Activated naive CD8-positive, alpha-beta T cell treated with anti-CD3 and anti-CD28 coated beads, Interleukin-2, amount 10 ng/mL, durations not matched to agents 7 days and 5 days (primary cell): ENCODE measurements around the gene ADPGK. TPM values are rescaled to one million over a fixed set of nuclear protein-coding genes. Genes with fewer than 3 reads are reported as not detected.

Source experiments
- ATAC-seq: fragments of 150-1000 bp; cut with Tn5 transposase; one replicate; pipeline ENCODE4 v1.10.0; 2021; ENCODE audit warnings: low read depth, moderate library complexity
- POLR2A ChIA-PET: fragments of 350-600 bp; sonication (Branson Sonifier 250); formaldehyde crosslinking; loops from one replicate; lab custom pipeline; 2021; ENCODE audit warnings: antibody characterized with exemption; lab: Charles Lee
- DNase-seq: peaks from one replicate; pipeline ENCODE4 v3.0.0; 2021
- H3K27ac Mint-ChIP-seq: one replicate; pipeline ENCODE4 v1.8.0; 2022; ENCODE audit warnings: mild to moderate bottlenecking, mixed read lengths
- H3K27me3 Mint-ChIP-seq: one replicate; pipeline ENCODE4 v1.8.0; 2022; ENCODE audit warnings: mild to moderate bottlenecking, moderate library complexity, mixed read lengths
- H3K36me3 Mint-ChIP-seq: one replicate; pipeline ENCODE4 v1.8.0; 2021; ENCODE audit warnings: mild to moderate bottlenecking, mixed read lengths
- H3K4me1 Mint-ChIP-seq: one replicate; pipeline ENCODE4 v1.8.0; 2021; ENCODE audit warnings: mixed read lengths
- H3K4me3 Mint-ChIP-seq: one replicate; pipeline ENCODE4 v1.8.0; 2022; ENCODE audit warnings: mild to moderate bottlenecking, moderate library complexity, mixed read lengths
- H3K9me3 Mint-ChIP-seq: one replicate; pipeline ENCODE4 v1.8.0; 2021; ENCODE audit warnings: mixed read lengths
- total RNA-seq, 2 experiments: library from RNA; stranded (reverse); gene quantifications; one replicate each; pipeline ENCODE4 v1.2.3, GENCODE V29; 2021

The ADPGK gene
- total RNA-seq, 2 experiments from 2014 or later: 76.1 to 79.2 TPM

- peak overlapping the region; percentile 73 for H3K27ac Mint-ChIP-seq
- H3K9me3 Mint-ChIP-seq: no peaks in the 10 kb centered on the region
- ATAC-seq: no peak
- H3K4me3 Mint-ChIP-seq: no peak overlapping the region
- POLR2A ChIA-PET: interaction anchor here (1.3 kb wide), 1 partner anchor 9 kb away, joined by 5 read pairs; no protein-coding TSS in a partner anchor
- peaks cover 34% of the 10 kb centered on the region for H3K4me1 Mint-ChIP-seq
- DNase-seq: peak; percentile 34
- H3K36me3 Mint-ChIP-seq: peaks cover 17% of the 10 kb centered on the region
- H3K27me3 Mint-ChIP-seq: no peaks in the 10 kb centered on the region
Measured at GRCh38 chr15:72785432-72785831, 1.9 kb upstream of the ADPGK start.

GRCh38 chr15:72784456-72784876 lies 908 bp upstream of the ADPGK start:
- Mint-ChIP-seq H3K4me1 (peaks cover 40% of the 10 kb centered on the region), H3K27me3 (no peaks in the 10 kb centered on the region), H3K36me3 (peaks cover 25% of the 10 kb centered on the region), H3K27ac (peak overlapping the region; percentile 96), H3K4me3 (peak overlapping the region; percentile 97), H3K9me3 (no peaks in the 10 kb centered on the region)
- POLR2A ChIA-PET: no interaction called here
- DNase-seq (no peak), ATAC-seq (no peak)

- no peaks in the 10 kb centered on the region for H3K27me3 Mint-ChIP-seq
- peaks cover 43% of the 10 kb centered on the region for H3K4me1 Mint-ChIP-seq
- H3K27ac Mint-ChIP-seq: peak overlapping the region; percentile 99
- peak overlapping the region; percentile 97 for H3K4me3 Mint-ChIP-seq
- POLR2A ChIA-PET: interaction anchor here (0.7 to 2.0 kb wide), 6 partner anchors 12 to 97 kb away, joined by 3 to 8 read pairs (median 4); no protein-coding TSS in a partner anchor
- H3K9me3 Mint-ChIP-seq: no peaks in the 10 kb centered on the region
- ATAC-seq (no peak), DNase-seq (no peak)
- H3K36me3 Mint-ChIP-seq: peaks cover 33% of the 10 kb centered on the region
Measured at GRCh38 chr15:72783004-72783639, 436 bp downstream of the ADPGK start.

GRCh38 chr15:72782274-72783003 lies 1.1 kb downstream of the ADPGK start:
- H3K9me3 Mint-ChIP-seq: no peaks in the 10 kb centered on the region
- peaks cover 36% of the 10 kb centered on the region for H3K36me3 Mint-ChIP-seq
- no peaks in the 10 kb centered on the region for H3K27me3 Mint-ChIP-seq
- H3K27ac Mint-ChIP-seq: peak overlapping the region; percentile 99
- peak overlapping the region; percentile 97 for H3K4me3 Mint-ChIP-seq
- POLR2A ChIA-PET: interaction anchor here (0.9 to 2.0 kb wide), 4 partner anchors 18 to 60 kb away, joined by 3 to 8 read pairs (median 4); no protein-coding TSS in a partner anchor
- ATAC-seq (no peak), DNase-seq (no peak)
- peaks cover 43% of the 10 kb centered on the region for H3K4me1 Mint-ChIP-seq

- DNase-seq (no peak), ATAC-seq (no peak)
- Mint-ChIP-seq H3K27ac (peak overlapping the region; percentile 30), H3K27me3 (no peaks in the 10 kb centered on the region), H3K9me3 (no peaks in the 10 kb centered on the region), H3K4me1 (peaks cover 38% of the 10 kb centered on the region), H3K36me3 (peaks cover 36% of the 10 kb centered on the region), H3K4me3 (peak overlapping the region; percentile 61)
- POLR2A ChIA-PET: no interaction called here
Measured at GRCh38 chr15:72781631-72782030, 1.9 kb downstream of the ADPGK start.

- Mint-ChIP-seq H3K4me1 (peaks cover 36% of the 10 kb centered on the region), H3K27ac (no peak overlapping the region), H3K36me3 (peaks cover 36% of the 10 kb centered on the region), H3K4me3 (no peak overlapping the region), H3K9me3 (no peaks in the 10 kb centered on the region), H3K27me3 (no peaks in the 10 kb centered on the region)
- POLR2A ChIA-PET: no interaction called here
- DNase-seq (no peak), ATAC-seq (no peak)
Measured at GRCh38 chr15:72778796-72779195, 4.8 kb downstream of the ADPGK start.

GRCh38 chr15:72774696-72775383 lies 8.7 kb downstream of the ADPGK start:
- no peak for DNase-seq
- ATAC-seq: no peak
- Mint-ChIP-seq H3K9me3 (no peaks in the 10 kb centered on the region), H3K27me3 (no peaks in the 10 kb centered on the region), H3K36me3 (peaks cover 39% of the 10 kb centered on the region), H3K27ac (peak overlapping the region; percentile 22), H3K4me3 (no peak overlapping the region), H3K4me1 (peaks cover 25% of the 10 kb centered on the region)
- POLR2A ChIA-PET: no interaction called here

GRCh38 chr15:72771329-72771725 lies 12.2 kb downstream of the ADPGK start:
- H3K9me3 Mint-ChIP-seq: peaks cover 7% of the 10 kb centered on the region
- ATAC-seq: no peak
- no peak overlapping the region for H3K4me3 Mint-ChIP-seq
- H3K27ac Mint-ChIP-seq: no peak overlapping the region
- DNase-seq: no peak
- peaks cover 57% of the 10 kb centered on the region for H3K36me3 Mint-ChIP-seq
- POLR2A ChIA-PET: no interaction called here
- no peaks in the 10 kb centered on the region for H3K27me3 Mint-ChIP-seq
- peaks cover 19% of the 10 kb centered on the region for H3K4me1 Mint-ChIP-seq

GRCh38 chr15:72770673-72771328 lies 12.8 kb downstream of the ADPGK start:
- Mint-ChIP-seq H3K9me3 (peaks cover 7% of the 10 kb centered on the region), H3K4me3 (no peak overlapping the region), H3K36me3 (peaks cover 61% of the 10 kb centered on the region), H3K27ac (no peak overlapping the region), H3K27me3 (no peaks in the 10 kb centered on the region), H3K4me1 (peaks cover 15% of the 10 kb centered on the region)
- POLR2A ChIA-PET: no interaction called here
- ATAC-seq (no peak), DNase-seq (no peak)

- Mint-ChIP-seq H3K4me1 (peaks cover 6% of the 10 kb centered on the region), H3K4me3 (no peak overlapping the region), H3K9me3 (peaks cover 7% of the 10 kb centered on the region), H3K27ac (no peak overlapping the region), H3K36me3 (peaks cover 61% of the 10 kb centered on the region), H3K27me3 (no peaks in the 10 kb centered on the region)
- POLR2A ChIA-PET: no interaction called here
- DNase-seq: no peak
- no peak for ATAC-seq
Measured at GRCh38 chr15:72766780-72767179, 16.8 kb downstream of the ADPGK start.

GRCh38 chr15:72766025-72766424 lies 17.5 kb downstream of the ADPGK start:
- Mint-ChIP-seq H3K27me3 (no peaks in the 10 kb centered on the region), H3K4me1 (peaks cover 4% of the 10 kb centered on the region), H3K27ac (no peak overlapping the region), H3K9me3 (peaks cover 7% of the 10 kb centered on the region), H3K4me3 (no peak overlapping the region), H3K36me3 (peaks cover 57% of the 10 kb centered on the region)
- ATAC-seq (no peak), DNase-seq (no peak)
- POLR2A ChIA-PET: no interaction called here

GRCh38 chr15:72764656-72765055 lies 18.9 kb downstream of the ADPGK start:
- Mint-ChIP-seq H3K4me1 (peaks cover 4% of the 10 kb centered on the region), H3K36me3 (peaks cover 48% of the 10 kb centered on the region), H3K9me3 (peaks cover 7% of the 10 kb centered on the region), H3K27ac (no peak overlapping the region), H3K4me3 (no peak overlapping the region), H3K27me3 (no peaks in the 10 kb centered on the region)
- DNase-seq: no peak
- no peak for ATAC-seq
- POLR2A ChIA-PET: interaction anchor here (1.2 kb wide), 1 partner anchor 18 kb away, joined by 3 read pairs; no protein-coding TSS in a partner anchor
